CD4-positive, alpha-beta T cell (primary cell): Measurements from ENCODE around the gene SDHB. TPM values are rescaled to one million over a fixed set of nuclear protein-coding genes. Genes with fewer than 3 reads are reported as not detected.

Experiments used
- ATAC-seq: fragments of 200-7000 bp; cut with Tn5 transposase; one replicate; pipeline ENCODE4 v1.10.0; 2022; ENCODE audit warnings: mild to moderate bottlenecking; ENCODE audit not compliant: poor library complexity
- CTCF ChIA-PET: fragments of 350-600 bp; sonication (Branson Sonifier 250); formaldehyde crosslinking; loops from one replicate; lab custom pipeline; 2021; ENCODE audit warnings: antibody characterized with exemption, inconsistent platforms; lab: Charles Lee
- POLR2A ChIA-PET: fragments of 350-600 bp; sonication (Branson Sonifier 250); formaldehyde crosslinking; loops from one replicate; lab custom pipeline; 2021; ENCODE audit warnings: antibody characterized with exemption, inconsistent platforms; lab: Charles Lee
- DNase-seq, 14 experiments: peaks; one replicate each; pipeline ENCODE4 v3.0.0-alpha.2; 2013 to 2020; ENCODE audit warnings: mixed read lengths in 2 of 14
- H3K27ac ChIP-seq, 2 donors: one replicate each; pipeline versions ENCODE4 v1.5.1 to v1.7.0; 2013; ENCODE audit warnings: low read length in 2 of 2, low read depth in 1 of 2, mild to moderate bottlenecking in 1 of 2
- H3K27me3 ChIP-seq, 2 experiments: 1 replicate in 1 of 2; 2 replicates in 1 of 2; pipeline versions ENCODE4 v1.6.1 to v1.7.0; 2013; ENCODE audit warnings: low read length in 2 of 2, control low read depth in 1 of 2, mild to moderate bottlenecking in 1 of 2, moderate library complexity in 1 of 2; ENCODE audit not compliant: insufficient read depth in 2 of 2, control insufficient read depth in 1 of 2
- H3K36me3 ChIP-seq: one replicate; pipeline ENCODE4 v1.6.1; 2013; ENCODE audit warnings: low read length, control low read depth; ENCODE audit not compliant: insufficient read depth
- H3K4me1 ChIP-seq: one replicate; pipeline ENCODE4 v1.6.1; 2013; ENCODE audit warnings: low read length, control low read depth; ENCODE audit not compliant: insufficient read depth
- H3K4me3 ChIP-seq: one replicate; pipeline ENCODE4 v1.5.1; 2013; ENCODE audit warnings: mild to moderate bottlenecking, low read length, moderate library complexity
- H3K9me3 ChIP-seq, 2 experiments: 1 replicate in 1 of 2; 2 replicates in 1 of 2; pipeline versions ENCODE4 v1.6.1 to v1.7.0; 2013; ENCODE audit warnings: low read length in 2 of 2, mild to moderate bottlenecking in 2 of 2, control low read depth in 1 of 2, moderate library complexity in 1 of 2; ENCODE audit not compliant: control insufficient read depth in 1 of 2, insufficient read depth in 1 of 2
- H3K27ac Mint-ChIP-seq: one replicate; pipeline ENCODE4 v1.8.0; 2020; ENCODE audit warnings: mixed read lengths
- H3K27me3 Mint-ChIP-seq: one replicate; pipeline ENCODE4 v1.8.0; 2021; ENCODE audit warnings: mixed read lengths
- H3K36me3 Mint-ChIP-seq: one replicate; pipeline ENCODE4 v1.8.0; 2021; ENCODE audit warnings: low read depth, mixed read lengths
- H3K4me1 Mint-ChIP-seq: one replicate; pipeline ENCODE4 v1.8.0; 2021; ENCODE audit warnings: low read depth, mixed read lengths
- H3K4me3 Mint-ChIP-seq: one replicate; pipeline ENCODE4 v1.8.0; 2020; ENCODE audit warnings: mild to moderate bottlenecking, mixed read lengths
- H3K9me3 Mint-ChIP-seq: one replicate; pipeline ENCODE4 v1.8.0; 2020; ENCODE audit warnings: mixed read lengths
- intact Hi-C, 2 experiments: fragments of 100-400 bp; cut with DNase I in 1 of 2; cut with micrococcal nuclease in 1 of 2; formaldehyde crosslinking; loops; one replicate each; pipeline versions ENCODE4 v1.15.1 to v1.9.0; 2023 to 2025; cut with DNase I, micrococcal nuclease
- total RNA-seq, 174 experiments: library from RNA in 2 of 174; stranded (reverse) in 2 of 174; gene quantifications; one replicate each; pipeline ENCODE4 v1.2.3 and lab custom pipeline; 2021 to 2026
- TF ChIP-seq, protein P1 (sequence below): fragments of 200-600 bp; IDR thresholded peaks from one replicate; pipeline ENCODE4 v1.8.0; 2022; ENCODE audit warnings: antibody characterized with exemption, mild to moderate bottlenecking

Gene SDHB
- total RNA-seq, 2 experiments from 2014 or later: 53.9 to 56.2 TPM

DNA sequence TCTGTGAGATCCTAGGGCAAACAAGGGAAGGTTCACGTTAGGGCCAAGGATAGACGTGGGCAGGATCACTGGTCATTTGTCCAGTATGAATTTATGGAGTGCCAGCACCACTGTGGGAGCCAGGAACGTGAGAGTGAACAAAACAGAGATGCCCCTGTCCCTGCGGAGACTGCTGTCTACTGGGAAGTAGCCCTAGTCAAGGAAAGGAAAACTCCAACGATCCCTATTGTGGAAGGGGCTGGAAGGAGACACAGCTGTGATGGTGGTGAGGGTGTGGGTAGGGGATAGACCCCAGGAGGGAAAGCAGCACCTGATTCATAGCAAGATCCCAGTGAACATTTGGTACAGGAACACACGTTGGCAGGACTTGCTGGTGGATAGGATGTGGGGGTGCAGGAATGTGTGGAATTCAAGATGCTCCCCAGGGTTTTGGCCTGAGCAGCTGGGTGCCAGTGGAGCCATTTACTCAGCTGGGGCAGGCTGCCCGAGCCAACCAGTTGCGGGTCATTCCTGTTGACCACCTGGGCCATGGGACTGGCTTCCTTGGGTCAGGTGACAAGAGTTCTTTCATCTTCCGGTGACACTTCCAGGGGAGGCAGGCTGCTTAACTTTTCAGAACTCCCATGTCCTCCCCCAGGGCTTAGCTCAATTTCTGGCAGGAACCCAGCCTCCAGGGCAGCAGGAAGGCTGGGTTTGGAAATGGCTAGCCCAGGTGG, 40.9 kb downstream of the SDHB start:
- Histone ChIP-seq H3K27me3 (no peaks in the 10 kb centered on the region), H3K9me3 (no peaks in the 10 kb centered on the region), H3K27ac (no peak overlapping the region), H3K4me3 (no peak overlapping the region), H3K36me3 (no peaks in the 10 kb centered on the region), H3K4me1 (peaks cover 35% of the 10 kb centered on the region)
- H3K27ac Mint-ChIP-seq: no peak overlapping the region
- ATAC-seq (no peak), DNase-seq (no peak)
- TF ChIP-seq, protein P1, sequence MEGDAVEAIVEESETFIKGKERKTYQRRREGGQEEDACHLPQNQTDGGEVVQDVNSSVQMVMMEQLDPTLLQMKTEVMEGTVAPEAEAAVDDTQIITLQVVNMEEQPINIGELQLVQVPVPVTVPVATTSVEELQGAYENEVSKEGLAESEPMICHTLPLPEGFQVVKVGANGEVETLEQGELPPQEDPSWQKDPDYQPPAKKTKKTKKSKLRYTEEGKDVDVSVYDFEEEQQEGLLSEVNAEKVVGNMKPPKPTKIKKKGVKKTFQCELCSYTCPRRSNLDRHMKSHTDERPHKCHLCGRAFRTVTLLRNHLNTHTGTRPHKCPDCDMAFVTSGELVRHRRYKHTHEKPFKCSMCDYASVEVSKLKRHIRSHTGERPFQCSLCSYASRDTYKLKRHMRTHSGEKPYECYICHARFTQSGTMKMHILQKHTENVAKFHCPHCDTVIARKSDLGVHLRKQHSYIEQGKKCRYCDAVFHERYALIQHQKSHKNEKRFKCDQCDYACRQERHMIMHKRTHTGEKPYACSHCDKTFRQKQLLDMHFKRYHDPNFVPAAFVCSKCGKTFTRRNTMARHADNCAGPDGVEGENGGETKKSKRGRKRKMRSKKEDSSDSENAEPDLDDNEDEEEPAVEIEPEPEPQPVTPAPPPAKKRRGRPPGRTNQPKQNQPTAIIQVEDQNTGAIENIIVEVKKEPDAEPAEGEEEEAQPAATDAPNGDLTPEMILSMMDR: no peak
- peak overlapping the region; percentile 20 for H3K4me3 Mint-ChIP-seq
- no peaks in the 10 kb centered on the region for H3K27me3 Mint-ChIP-seq
- ChIA-PET CTCF (no interaction called here), POLR2A (no interaction called here)
- peaks cover 16% of the 10 kb centered on the region for H3K4me1 Mint-ChIP-seq
- H3K36me3 Mint-ChIP-seq: peaks cover 13% of the 10 kb centered on the region
- H3K9me3 Mint-ChIP-seq: no peaks in the 10 kb centered on the region
- intact Hi-C loops: loop anchor here (1.0 to 5.0 kb wide), 4 partner anchors 39 to 424 kb away; partner anchors contain the start of genes RCC2 (in 1 of the 2) and SDHB (in 1 of the 2)

DNA sequence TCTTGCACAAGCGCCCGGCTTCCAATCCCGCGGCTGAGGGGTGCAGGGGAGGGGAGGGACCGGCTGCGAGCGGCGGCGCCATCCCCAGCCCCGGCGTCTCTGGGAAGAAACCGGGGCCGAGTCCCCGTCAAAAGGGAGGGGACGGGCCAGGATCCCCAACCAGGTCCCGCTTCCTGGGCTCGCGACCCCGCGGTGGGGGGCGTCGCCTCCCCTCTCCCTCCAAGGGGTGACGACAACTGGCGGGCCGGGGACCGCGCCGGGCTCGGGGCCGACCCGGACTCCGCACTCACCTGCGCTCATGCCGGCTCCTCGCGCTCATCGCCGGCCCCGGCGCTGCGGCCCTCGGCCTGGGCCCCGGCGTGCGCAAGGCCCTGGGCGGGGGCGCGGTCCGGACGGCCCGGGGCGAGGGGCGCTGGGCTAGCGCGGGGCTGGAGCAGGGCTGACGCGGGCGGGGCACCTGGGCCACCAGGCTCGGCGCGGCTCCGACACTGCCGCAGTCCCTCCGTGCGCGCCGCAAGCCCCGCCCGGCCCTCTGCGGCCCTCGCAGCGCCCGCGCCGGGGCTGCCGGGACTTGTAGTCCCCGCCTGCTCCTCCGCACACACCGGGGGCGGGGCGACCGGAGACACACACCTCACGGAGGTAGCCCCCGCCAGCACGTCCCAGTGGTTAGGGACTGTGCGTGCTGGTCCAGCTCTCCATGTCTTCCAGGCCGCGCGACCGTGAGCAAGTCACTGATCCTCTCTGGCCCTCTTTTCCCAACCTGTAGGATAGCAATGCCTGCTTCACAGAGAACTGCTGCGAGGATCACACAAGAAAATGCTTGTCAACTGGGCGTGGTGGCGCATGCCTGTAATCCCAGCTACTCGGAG, 42.2 kb downstream of the SDHB start, which contains the start of gene ATP13A2:
TSS of gene ATP13A2 (minus strand) at position 490 of the 869 bp plus-strand sequence. CDS start at position 300, 190 bp downstream.
- Mint-ChIP-seq H3K27ac (peak within 1 kb of the TSS; percentile 73), H3K9me3 (no peaks in the 10 kb centered on the region), H3K36me3 (peaks cover 12% of the 10 kb centered on the region), H3K4me3 (peak within 1 kb of the TSS; percentile 90), H3K27me3 (no peaks in the 10 kb centered on the region), H3K4me1 (peaks cover 16% of the 10 kb centered on the region)
- H3K4me1 ChIP-seq: peaks cover 35% of the 10 kb centered on the region
- POLR2A ChIA-PET: interaction anchor here (0.5 to 0.6 kb wide), 2 partner anchors 64 to 138 kb away, joined by 3 to 4 read pairs; no protein-coding TSS in a partner anchor
- H3K27me3 ChIP-seq: no peaks in the 10 kb centered on the region
- CTCF ChIA-PET: no interaction called here
- no peaks in the 10 kb centered on the region for H3K36me3 ChIP-seq
- ATAC-seq: peak; percentile 99
- TF ChIP-seq, protein P1: no peak
- H3K27ac ChIP-seq: no peak within 1 kb of the TSS
- H3K4me3 ChIP-seq: peak within 1 kb of the TSS; percentile 73
- DNase-seq: peak; percentile 64 to 94 (median 80)
- H3K9me3 ChIP-seq: no peaks in the 10 kb centered on the region
- intact Hi-C loops: loop anchor here (1.0 to 5.0 kb wide), 4 partner anchors 41 to 426 kb away; partner anchors contain the start of genes RCC2 (in 1 of the 2) and SDHB (in 1 of the 2)

DNA sequence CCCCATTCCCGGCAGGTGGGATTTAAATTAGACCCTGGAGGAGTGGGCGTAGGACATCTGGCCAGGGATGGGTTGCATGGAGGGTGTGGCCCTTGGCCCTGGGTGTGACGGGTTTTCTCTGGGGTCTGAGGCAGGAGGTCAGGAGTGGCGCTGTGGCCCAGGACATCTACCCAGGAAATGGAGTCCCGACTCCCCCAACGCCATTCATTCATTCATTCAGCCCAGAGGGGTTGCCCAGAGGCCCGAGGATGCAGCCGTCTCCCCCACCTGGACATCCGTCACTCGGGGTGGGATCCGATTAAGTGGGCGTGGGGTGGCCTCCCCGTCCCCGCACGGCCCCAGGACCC, 42.8 kb downstream of the SDHB start:
- H3K9me3 Mint-ChIP-seq: no peaks in the 10 kb centered on the region
- peaks cover 12% of the 10 kb centered on the region for H3K36me3 Mint-ChIP-seq
- H3K9me3 ChIP-seq: no peaks in the 10 kb centered on the region
- peak overlapping the region; percentile 90 for H3K4me3 Mint-ChIP-seq
- peaks cover 35% of the 10 kb centered on the region for H3K4me1 ChIP-seq
- ATAC-seq: no peak
- ChIA-PET POLR2A (no interaction called here), CTCF (no interaction called here)
- peaks cover 16% of the 10 kb centered on the region for H3K4me1 Mint-ChIP-seq
- intact Hi-C loops: loop anchor here (5.0 kb wide), 3 partner anchors 41 to 426 kb away; partner anchors contain the start of genes RCC2 (in 1 of the 2) and SDHB (in 1 of the 2)
- no peak for DNase-seq
- no peaks in the 10 kb centered on the region for H3K27me3 ChIP-seq
- H3K36me3 ChIP-seq: no peaks in the 10 kb centered on the region
- peak overlapping the region; percentile 73 for H3K4me3 ChIP-seq
- TF ChIP-seq, protein P1: no peak
- peak overlapping the region; percentile 73 for H3K27ac Mint-ChIP-seq
- H3K27me3 Mint-ChIP-seq: no peaks in the 10 kb centered on the region
- no peak overlapping the region for H3K27ac ChIP-seq
